Suprapubic skin (tissue), 4 donors: ENCODE results near the gene ELP5. TPM values are rescaled to one million over a fixed set of nuclear protein-coding genes. Genes with fewer than 3 reads are reported as not detected.
A peak's percentile ranks its signal among the peaks of the same experiment; 100 is the strongest.

ENCODE experiments used
- DNase-seq, 2 donors: peaks; one replicate each; pipeline ENCODE4 v3.0.0-alpha.2; 2019; ENCODE audit warnings: low spot score in 2 of 2
- H3K27ac ChIP-seq: fragments of 200-600 bp; sonication (generic); one replicate; pipeline ENCODE4 v1.5.1; 2019
- H3K27me3 ChIP-seq: fragments of 200-600 bp; sonication (generic); one replicate; pipeline ENCODE4 v1.5.1; 2019
- H3K36me3 ChIP-seq: fragments of 200-600 bp; sonication (generic); one replicate; pipeline ENCODE4 v1.5.1; 2019
- H3K4me1 ChIP-seq: fragments of 200-600 bp; sonication (generic); one replicate; pipeline ENCODE4 v1.5.1; 2019
- H3K4me3 ChIP-seq: fragments of 200-600 bp; sonication (generic); one replicate; pipeline ENCODE4 v1.5.1; 2019; ENCODE audit warnings: mild to moderate bottlenecking
- H3K9me3 ChIP-seq: fragments of 200-600 bp; sonication (generic); one replicate; pipeline ENCODE4 v1.5.1; 2019
- CTCF ChIP-seq, 2 donors: fragments of 200-600 bp in 1 of 2; fragments of 450-650 bp in 1 of 2; sonication (generic) in 1 of 2; IDR thresholded peaks; one replicate each; pipeline ENCODE4 v1.5.1; 2016 to 2019; ENCODE audit warnings: antibody characterized with exemption in 2 of 2, mild to moderate bottlenecking in 1 of 2, moderate library complexity in 1 of 2
- EP300 ChIP-seq: sonication (generic); formaldehyde crosslinking; IDR thresholded peaks from one replicate; pipeline ENCODE4 v1.6.1; 2017; ENCODE audit warnings: antibody characterized with exemption
- POLR2A ChIP-seq, 2 donors: fragments of 450-650 bp; IDR thresholded peaks; one replicate each; pipeline ENCODE4 v1.6.1; 2017; ENCODE audit warnings: antibody characterized with exemption in 2 of 2, mild to moderate bottlenecking in 2 of 2, moderate library complexity in 2 of 2
- POLR2AphosphoS5 ChIP-seq, 3 donors: sonication (generic); formaldehyde crosslinking; IDR thresholded peaks; one replicate each; pipeline ENCODE4 v1.6.1; 2017; ENCODE audit warnings: antibody characterized with exemption in 3 of 3
- WGBS: methylation state at CpG from one replicate; pipeline ENCODE4 v1.1.5; 2018; 5-methylcytosine and 5-hydroxymethylcytosine counted together
- total RNA-seq, 4 donors: library from RNA; depleted of rRNA; stranded (reverse); fragments of >200 nt; gene quantifications; one replicate each; pipeline ENCODE4 v1.1.0, GENCODE V29; 2016

Gene ELP5
- 10 to 100 TPM; 13.6 to 29.7 (median 20.3) TPM for total RNA-seq

GRCh38 chr17:7252176-7253043 lies at the start of gene ELP5:
Gene ELP5 (plus strand): TSS chr17:7252215. CDS start chr17:7252551, 336 bp downstream.
- no peaks in the 10 kb centered on the region for H3K9me3 ChIP-seq
- TF ChIP-seq EP300 (no peak), POLR2AphosphoS5 (IDR thresholded peaks at IDR 0.05) (peak in 2 of 3 donors; percentile 70 to 79), CTCF (IDR thresholded peaks at IDR 0.05) (peak; percentile 4 to 29), POLR2A (IDR thresholded peaks at IDR 0.05) (peak in 1 of 2 donors; percentile 53)
- peak; percentile 98 for DNase-seq
- H3K4me3 ChIP-seq: peak within 1 kb of the TSS; percentile 88
- H3K27ac ChIP-seq: peak within 1 kb of the TSS; percentile 100
- peaks cover 37% of the 10 kb centered on the region for H3K4me1 ChIP-seq
- WGBS: 1% methylated on average over 32 of the region's 55 CpGs
- H3K36me3 ChIP-seq: peaks cover 32% of the 10 kb centered on the region
- H3K27me3 ChIP-seq: no peaks in the 10 kb centered on the region

GRCh38 chr17:7203391-7203790 lies 48.6 kb upstream of the ELP5 start:
- Histone ChIP-seq H3K27me3 (no peaks in the 10 kb centered on the region), H3K9me3 (no peaks in the 10 kb centered on the region), H3K4me1 (peaks cover 14% of the 10 kb centered on the region), H3K4me3 (no peak overlapping the region), H3K27ac (no peak overlapping the region), H3K36me3 (peaks cover 16% of the 10 kb centered on the region)
- DNase-seq: peak in 1 of 2 donors; percentile 61
- whole genome bisulfite sequencing: 95% methylated on average over 14 of the region's 16 CpGs
- TF ChIP-seq POLR2A (IDR thresholded peaks at IDR 0.05) (no peak), EP300 (no peak), CTCF (IDR thresholded peaks at IDR 0.05) (no peak), POLR2AphosphoS5 (IDR thresholded peaks at IDR 0.05) (no peak)

GRCh38 chr17:7204336-7204735 lies 47.7 kb upstream of the ELP5 start:
- peak overlapping the region; percentile 49 for H3K4me3 ChIP-seq
- WGBS: 65% methylated on average over 15 of the region's 15 CpGs
- no peaks in the 10 kb centered on the region for H3K27me3 ChIP-seq

GRCh38 chr17:7204828-7205461 lies 47.1 kb upstream of the ELP5 start:
- H3K4me1 ChIP-seq: peaks cover 14% of the 10 kb centered on the region
- TF ChIP-seq POLR2AphosphoS5 (IDR thresholded peaks at IDR 0.05) (peak in 1 of 3 donors; percentile 45), POLR2A (IDR thresholded peaks at IDR 0.05) (no peak)
- H3K27ac ChIP-seq: no peak overlapping the region
- DNase-seq: peak; percentile 93 to 94
- H3K9me3 ChIP-seq: no peaks in the 10 kb centered on the region
- H3K36me3 ChIP-seq: peaks cover 16% of the 10 kb centered on the region
- no peaks in the 10 kb centered on the region for H3K27me3 ChIP-seq
- peak overlapping the region; percentile 49 for H3K4me3 ChIP-seq
- 3% methylated on average over 29 of the region's 34 CpGs for WGBS

More at GRCh38 chr17:7204336-7204735, 47.7 kb upstream of the ELP5 start:
- peaks cover 16% of the 10 kb centered on the region for H3K36me3 ChIP-seq
- no peaks in the 10 kb centered on the region for H3K9me3 ChIP-seq
- H3K4me1 ChIP-seq: peaks cover 14% of the 10 kb centered on the region
- H3K27ac ChIP-seq: no peak overlapping the region
- peak in 1 of 2 donors; percentile 59 for DNase-seq
- TF ChIP-seq POLR2AphosphoS5 (IDR thresholded peaks at IDR 0.05) (no peak), EP300 (no peak), CTCF (IDR thresholded peaks at IDR 0.05) (no peak), POLR2A (IDR thresholded peaks at IDR 0.05) (no peak)

GRCh38 chr17:7205561-7205960 lies 46.5 kb upstream of the ELP5 start:
- DNase-seq: peak in 1 of 2 donors; percentile 48
- WGBS: 46% methylated on average over 15 of the region's 15 CpGs
- Histone ChIP-seq H3K27ac (no peak overlapping the region), H3K4me3 (peak overlapping the region; percentile 49), H3K9me3 (no peaks in the 10 kb centered on the region), H3K36me3 (peaks cover 16% of the 10 kb centered on the region), H3K27me3 (no peaks in the 10 kb centered on the region), H3K4me1 (peaks cover 14% of the 10 kb centered on the region)
- TF ChIP-seq CTCF (IDR thresholded peaks at IDR 0.05): no peak
- no peak for TF ChIP-seq POLR2A (IDR thresholded peaks at IDR 0.05)
- TF ChIP-seq POLR2AphosphoS5 (IDR thresholded peaks at IDR 0.05): no peak
- no peak for TF ChIP-seq EP300
